Neuron (in vitro differentiated cells): ENCODE measurements around the gene C1orf105.

Experiments used
- H2AFZ ChIP-seq: one replicate; pipeline ENCODE4 v1.6.1; 2013; ENCODE audit warnings: low read depth, mild to moderate bottlenecking, inconsistent platforms, low read length, moderate library complexity
- H3K27me3 ChIP-seq: one replicate; pipeline ENCODE4 v1.6.1; 2013; ENCODE audit warnings: low read length; ENCODE audit not compliant: insufficient read depth
- H3K36me3 ChIP-seq: one replicate; pipeline ENCODE4 v1.6.1; 2013; ENCODE audit warnings: low read length; ENCODE audit not compliant: insufficient read depth
- H3K4me1 ChIP-seq: one replicate; pipeline ENCODE4 v1.6.1; 2013; ENCODE audit warnings: low read length; ENCODE audit not compliant: insufficient read depth
- H3K4me3 ChIP-seq: 2 replicates; pipeline ENCODE4 v1.5.1; 2013; ENCODE audit warnings: mild to moderate bottlenecking, low read length, moderate library complexity
- H3K9me3 ChIP-seq: one replicate; pipeline ENCODE4 v1.6.1; 2013; ENCODE audit warnings: low read length

C1orf105 gene

DNA sequence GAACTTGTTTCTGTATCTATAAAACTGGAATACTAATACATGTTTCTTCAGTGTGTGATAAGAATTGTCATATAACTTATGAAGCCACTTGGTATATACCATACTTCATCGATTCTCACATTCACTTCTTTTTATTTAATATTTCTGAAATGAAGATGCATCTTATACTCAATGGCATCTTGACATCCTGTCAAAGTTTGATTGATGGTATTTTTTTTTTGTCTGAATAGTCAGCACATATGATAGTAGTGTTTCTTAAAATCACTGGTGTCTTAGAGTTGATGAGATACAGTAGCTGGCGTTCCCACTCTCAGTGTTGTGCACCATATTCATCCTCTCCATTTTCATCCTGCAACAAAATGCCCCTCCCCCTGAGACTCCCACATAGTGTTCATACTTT is 34.4 kb upstream of the C1orf105 start:
- H3K9me3 ChIP-seq = no peaks in the 10 kb centered on the region
- H3K4me3 ChIP-seq = no peak overlapping the region
- H3K4me1 ChIP-seq = peaks cover 13% of the 10 kb centered on the region
- H2AFZ ChIP-seq = no peak overlapping the region
- no peaks in the 10 kb centered on the region for H3K36me3 ChIP-seq
- no peaks in the 10 kb centered on the region for H3K27me3 ChIP-seq

DNA sequence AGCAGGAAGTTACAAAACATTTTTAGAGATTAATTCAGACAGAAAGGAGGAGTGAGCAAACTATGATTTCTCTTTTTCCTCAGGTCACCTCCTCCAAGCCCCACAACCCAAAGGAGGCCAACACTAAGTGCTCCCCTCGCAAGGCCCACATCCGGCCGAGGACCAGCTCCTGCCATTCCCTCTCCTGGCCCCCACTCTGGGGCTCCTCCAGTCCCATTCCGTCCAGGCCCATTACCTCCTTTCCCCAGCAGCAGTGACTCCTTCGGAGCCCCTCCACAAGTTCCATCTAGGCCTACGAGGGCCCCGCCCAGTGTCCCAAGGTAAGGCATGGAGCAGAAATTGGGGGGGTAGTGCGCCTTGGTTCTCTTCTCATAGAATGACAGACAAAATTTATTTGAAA is 32.0 kb upstream of the C1orf105 start:
- H3K4me1 ChIP-seq = peaks cover 14% of the 10 kb centered on the region
- no peak overlapping the region for H3K4me3 ChIP-seq
- no peaks in the 10 kb centered on the region for H3K36me3 ChIP-seq
- no peak overlapping the region for H2AFZ ChIP-seq
- no peaks in the 10 kb centered on the region for H3K27me3 ChIP-seq
- H3K9me3 ChIP-seq = no peaks in the 10 kb centered on the region

DNA sequence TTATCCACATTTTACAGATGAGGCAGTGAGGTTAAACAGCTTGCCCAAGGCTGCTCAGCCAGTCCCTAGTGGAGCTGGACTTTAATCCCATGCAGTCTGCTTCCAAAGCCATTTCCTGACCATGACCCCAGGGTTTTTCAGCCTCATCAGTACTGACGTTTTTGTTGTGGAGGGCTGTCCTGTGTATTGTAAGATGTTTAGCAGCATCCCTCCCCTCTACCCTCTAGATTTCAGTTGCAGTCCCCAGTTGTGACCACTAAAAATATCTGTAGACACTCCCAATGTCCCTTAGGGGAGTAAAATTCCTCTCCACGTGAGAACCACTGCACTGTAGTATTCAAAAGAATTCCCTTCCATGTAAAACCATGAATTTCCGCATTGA is 30.2 kb upstream of the C1orf105 start:
- peaks cover 7% of the 10 kb centered on the region for H3K4me1 ChIP-seq
- no peaks in the 10 kb centered on the region for H3K9me3 ChIP-seq
- no peaks in the 10 kb centered on the region for H3K36me3 ChIP-seq
- H3K4me3 ChIP-seq = no peak overlapping the region
- no peaks in the 10 kb centered on the region for H3K27me3 ChIP-seq
- H2AFZ ChIP-seq = no peak overlapping the region

DNA sequence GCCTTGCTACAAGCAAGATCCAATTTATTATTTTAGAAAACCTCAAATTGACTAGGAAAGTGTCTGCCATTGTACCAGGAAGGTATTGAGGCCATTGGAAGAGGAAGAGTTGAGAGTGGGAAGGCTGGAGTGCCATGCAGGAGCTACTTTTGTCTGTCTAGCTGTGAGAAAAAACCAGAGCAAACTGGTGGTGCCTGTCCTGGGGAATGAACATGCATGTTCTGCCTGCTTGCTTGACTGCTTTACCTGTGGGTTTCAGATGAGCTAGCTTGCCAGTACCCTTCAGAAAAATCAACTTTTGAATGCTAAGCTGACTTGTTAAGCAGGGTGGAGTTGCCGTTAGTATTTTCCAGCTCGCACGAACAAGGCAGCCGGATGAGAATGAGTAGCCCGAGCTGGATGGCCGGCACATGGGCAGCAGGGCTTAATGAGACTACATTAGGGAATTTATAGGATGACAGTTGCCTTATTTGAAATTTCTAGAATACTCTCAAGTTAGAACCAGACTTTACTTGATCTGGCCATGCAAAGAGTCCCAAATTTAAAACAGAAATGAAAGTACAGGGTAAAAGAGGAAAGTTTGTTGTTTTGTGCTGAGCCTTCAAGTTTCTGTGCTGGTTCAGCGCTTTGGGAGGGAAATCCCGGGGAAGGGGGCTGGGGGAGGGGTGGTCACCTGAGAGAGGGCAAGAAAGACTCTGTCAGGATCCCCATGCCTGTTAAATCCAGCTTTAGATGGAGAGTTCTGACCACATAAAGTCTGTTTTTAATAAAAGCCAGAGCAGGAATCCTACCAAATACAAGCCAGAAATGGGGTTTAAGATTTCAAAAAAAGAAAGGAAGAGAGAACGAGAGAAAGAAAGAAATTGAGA is 29.6 kb upstream of the C1orf105 start:
- Histone ChIP-seq H3K36me3 (no peaks in the 10 kb centered on the region), H3K4me3 (no peak overlapping the region), H3K9me3 (no peaks in the 10 kb centered on the region), H3K4me1 (peaks cover 7% of the 10 kb centered on the region), H2AFZ (no peak overlapping the region), H3K27me3 (no peaks in the 10 kb centered on the region)

DNA sequence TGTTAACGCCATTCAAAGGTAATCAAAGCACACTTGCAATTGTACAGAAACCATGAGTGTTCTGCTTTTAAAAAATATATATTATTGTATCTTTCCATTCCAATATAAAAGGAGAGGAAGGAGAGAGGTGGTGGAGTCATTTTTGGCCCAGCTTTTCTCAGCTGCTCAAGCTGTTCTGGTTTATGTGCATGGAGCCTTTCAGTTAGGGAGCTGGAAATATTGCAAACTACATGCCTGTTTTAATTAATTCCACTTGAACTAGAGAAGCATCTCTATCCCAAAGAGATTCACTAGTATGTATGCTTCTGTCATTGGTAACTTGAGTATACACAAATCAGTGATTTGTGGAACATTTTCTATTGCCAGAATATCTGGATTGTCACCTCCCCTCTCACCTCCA is 28.5 kb upstream of the C1orf105 start:
- Histone ChIP-seq H3K4me1 (peaks cover 7% of the 10 kb centered on the region), H3K4me3 (no peak overlapping the region), H3K9me3 (no peaks in the 10 kb centered on the region), H3K36me3 (no peaks in the 10 kb centered on the region), H2AFZ (no peak overlapping the region), H3K27me3 (no peaks in the 10 kb centered on the region)

DNA sequence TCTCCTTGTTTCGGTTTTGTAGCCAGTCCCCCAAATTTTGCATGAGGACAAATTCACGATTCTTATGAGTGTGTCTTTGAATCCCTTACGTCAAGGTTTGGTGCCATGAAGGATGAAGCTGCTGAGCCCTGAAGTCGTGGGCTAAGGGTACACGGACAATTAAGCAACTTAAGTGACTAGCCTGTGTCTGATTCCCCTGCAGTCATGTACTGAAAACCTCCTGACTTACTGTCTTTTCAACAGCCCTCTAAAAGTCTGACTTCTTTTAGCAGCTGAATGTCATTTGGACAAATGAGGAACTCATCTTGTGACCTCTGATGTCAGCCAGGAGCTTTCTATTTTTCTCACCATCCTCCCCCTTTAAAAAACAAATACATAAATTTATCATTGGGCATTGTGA is 27.1 kb upstream of the C1orf105 start:
- no peak overlapping the region for H3K4me3 ChIP-seq
- H3K36me3 ChIP-seq = no peaks in the 10 kb centered on the region
- H3K9me3 ChIP-seq = no peaks in the 10 kb centered on the region
- H3K27me3 ChIP-seq = no peaks in the 10 kb centered on the region
- no peak overlapping the region for H2AFZ ChIP-seq
- H3K4me1 ChIP-seq = peaks cover 7% of the 10 kb centered on the region

DNA sequence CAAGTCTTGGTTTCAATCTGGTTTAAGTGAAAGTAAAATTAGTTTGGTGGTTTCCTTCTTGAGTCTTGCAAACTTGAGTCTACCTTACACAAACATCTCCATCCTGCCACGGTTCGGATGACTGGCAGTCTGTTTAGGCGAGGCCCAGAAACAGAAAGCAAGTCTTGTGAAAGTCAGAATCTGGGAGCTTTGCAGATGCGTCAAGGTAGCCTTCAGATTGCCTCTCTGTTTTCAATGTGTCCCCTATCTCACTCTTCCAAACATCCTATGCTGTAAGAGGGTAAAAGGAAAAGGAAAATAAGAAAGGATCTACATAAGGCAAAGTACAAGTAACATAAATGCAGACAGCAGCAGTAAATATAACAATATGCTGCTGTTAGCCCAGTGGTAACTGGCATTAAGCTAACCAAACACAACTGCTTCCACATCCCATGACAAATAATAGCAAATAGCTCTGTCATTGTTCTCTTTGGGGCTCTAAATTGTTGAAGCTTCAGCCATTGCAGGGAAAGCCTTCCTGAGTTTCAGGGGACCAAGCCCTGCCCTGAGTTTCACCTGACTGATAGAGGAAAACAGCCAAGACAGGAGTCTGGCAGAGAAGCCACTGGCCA is 26.2 kb upstream of the C1orf105 start:
- Histone ChIP-seq H2AFZ (no peak overlapping the region), H3K9me3 (no peaks in the 10 kb centered on the region), H3K4me1 (peaks cover 7% of the 10 kb centered on the region), H3K27me3 (no peaks in the 10 kb centered on the region), H3K4me3 (no peak overlapping the region), H3K36me3 (no peaks in the 10 kb centered on the region)

DNA sequence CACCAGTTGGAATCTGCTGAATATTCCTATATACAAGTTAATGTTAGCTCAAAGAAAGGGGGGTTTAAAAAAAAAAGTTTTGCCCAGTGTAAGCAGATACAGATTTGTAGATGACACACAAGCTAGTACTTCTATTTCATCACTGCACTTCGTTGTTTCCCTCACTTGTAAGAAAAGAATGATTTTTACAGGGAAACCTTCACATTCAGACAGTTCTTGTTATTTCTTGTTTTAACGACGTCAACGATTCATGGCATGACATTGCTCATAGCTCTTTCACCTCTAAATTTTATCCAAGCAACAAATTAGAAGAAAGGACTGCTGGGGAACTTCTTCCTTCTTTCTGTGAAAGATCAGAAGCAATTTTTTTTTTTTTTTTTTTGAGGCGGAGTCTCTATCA is 25.7 kb upstream of the C1orf105 start:
- H2AFZ ChIP-seq = no peak overlapping the region
- no peaks in the 10 kb centered on the region for H3K27me3 ChIP-seq
- no peaks in the 10 kb centered on the region for H3K9me3 ChIP-seq
- no peak overlapping the region for H3K4me3 ChIP-seq
- H3K36me3 ChIP-seq = no peaks in the 10 kb centered on the region
- H3K4me1 ChIP-seq = peaks cover 7% of the 10 kb centered on the region

DNA sequence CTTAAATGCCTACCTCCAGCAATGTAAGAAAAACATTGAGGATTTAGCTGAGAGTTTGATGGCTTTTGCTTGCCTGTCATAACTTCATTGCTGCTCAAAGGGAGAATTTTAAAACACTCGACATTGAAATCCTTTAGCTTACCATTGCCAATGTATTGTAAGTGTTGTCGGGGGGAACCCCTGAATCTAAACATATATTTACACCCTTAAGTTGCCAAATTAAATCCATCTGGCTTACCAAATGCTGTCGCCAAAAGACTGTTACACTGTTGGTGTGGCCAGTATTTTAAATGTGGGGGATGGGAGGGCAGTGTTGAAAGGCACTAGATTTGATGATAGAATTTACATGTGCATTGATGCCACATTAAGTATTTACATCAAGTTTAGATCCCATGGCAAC is 24.9 kb upstream of the C1orf105 start:
- peaks cover 7% of the 10 kb centered on the region for H3K4me1 ChIP-seq
- no peaks in the 10 kb centered on the region for H3K36me3 ChIP-seq
- no peak overlapping the region for H3K4me3 ChIP-seq
- no peak overlapping the region for H2AFZ ChIP-seq
- no peaks in the 10 kb centered on the region for H3K27me3 ChIP-seq
- no peaks in the 10 kb centered on the region for H3K9me3 ChIP-seq

DNA sequence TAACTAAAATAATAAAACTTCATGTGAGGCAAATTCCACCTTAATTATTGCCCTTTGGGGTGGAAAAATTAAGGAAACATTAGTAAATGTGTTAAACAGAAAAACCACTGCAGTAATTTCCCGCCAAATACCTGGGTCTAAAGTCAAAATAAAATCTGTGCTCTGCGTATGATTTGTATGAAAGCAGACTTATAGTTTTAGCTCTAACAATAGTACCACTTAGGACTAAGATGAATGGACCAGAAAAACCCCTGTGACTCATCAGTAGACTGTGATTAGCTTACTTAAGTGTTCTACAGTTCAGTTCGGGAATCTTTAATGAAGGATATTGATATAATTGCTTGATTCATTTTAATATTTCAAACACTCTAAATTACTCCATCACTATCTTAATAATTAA is 23.3 kb upstream of the C1orf105 start:
- H3K9me3 ChIP-seq = no peaks in the 10 kb centered on the region
- H3K36me3 ChIP-seq = no peaks in the 10 kb centered on the region
- peaks cover 4% of the 10 kb centered on the region for H3K4me1 ChIP-seq
- H3K27me3 ChIP-seq = no peaks in the 10 kb centered on the region
- no peak overlapping the region for H3K4me3 ChIP-seq
- H2AFZ ChIP-seq = no peak overlapping the region

DNA sequence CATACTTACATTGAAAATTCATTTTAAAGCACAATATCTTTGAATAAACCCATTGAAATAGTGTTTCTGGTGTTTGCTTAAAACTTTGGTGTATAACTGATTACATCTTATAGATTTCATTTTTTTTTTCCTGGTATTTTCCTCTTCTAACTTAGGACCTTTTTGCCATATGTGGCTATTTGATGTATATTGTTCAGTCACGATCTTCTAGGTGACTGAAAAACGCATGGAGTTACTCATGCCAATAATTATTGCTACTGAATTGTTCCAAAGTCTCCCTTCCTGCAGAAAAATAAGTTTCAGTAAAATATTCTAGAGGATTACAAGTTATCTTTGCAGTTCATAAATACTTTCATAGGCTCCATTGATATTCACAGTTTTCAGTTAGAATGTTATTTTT is 22.9 kb upstream of the C1orf105 start:
- Histone ChIP-seq H3K4me3 (no peak overlapping the region), H3K9me3 (no peaks in the 10 kb centered on the region), H2AFZ (no peak overlapping the region), H3K36me3 (no peaks in the 10 kb centered on the region), H3K27me3 (no peaks in the 10 kb centered on the region), H3K4me1 (peaks cover 4% of the 10 kb centered on the region)

DNA sequence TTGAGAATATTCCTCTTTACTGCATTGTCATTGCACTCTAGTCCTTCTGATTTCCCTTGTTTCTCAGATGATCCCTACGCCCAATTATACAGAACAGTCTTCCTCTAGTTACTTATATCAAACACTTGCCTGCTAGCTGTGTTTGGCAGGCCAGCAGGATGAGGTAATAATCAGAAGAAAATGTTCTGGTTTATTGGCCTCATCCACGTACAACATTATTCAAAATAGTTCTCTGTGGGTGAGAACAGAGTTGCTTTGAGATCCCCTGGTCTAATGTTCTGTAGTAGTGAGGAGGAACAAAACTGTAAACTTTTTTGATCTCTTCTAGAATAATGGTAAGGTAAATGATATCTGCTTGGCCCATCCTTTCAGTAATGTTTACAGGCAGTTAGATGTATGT is 22.3 kb upstream of the C1orf105 start:
- H2AFZ ChIP-seq = no peak overlapping the region
- H3K36me3 ChIP-seq = no peaks in the 10 kb centered on the region
- H3K4me1 ChIP-seq = peaks cover 3% of the 10 kb centered on the region
- no peaks in the 10 kb centered on the region for H3K9me3 ChIP-seq
- no peaks in the 10 kb centered on the region for H3K27me3 ChIP-seq
- no peak overlapping the region for H3K4me3 ChIP-seq

DNA sequence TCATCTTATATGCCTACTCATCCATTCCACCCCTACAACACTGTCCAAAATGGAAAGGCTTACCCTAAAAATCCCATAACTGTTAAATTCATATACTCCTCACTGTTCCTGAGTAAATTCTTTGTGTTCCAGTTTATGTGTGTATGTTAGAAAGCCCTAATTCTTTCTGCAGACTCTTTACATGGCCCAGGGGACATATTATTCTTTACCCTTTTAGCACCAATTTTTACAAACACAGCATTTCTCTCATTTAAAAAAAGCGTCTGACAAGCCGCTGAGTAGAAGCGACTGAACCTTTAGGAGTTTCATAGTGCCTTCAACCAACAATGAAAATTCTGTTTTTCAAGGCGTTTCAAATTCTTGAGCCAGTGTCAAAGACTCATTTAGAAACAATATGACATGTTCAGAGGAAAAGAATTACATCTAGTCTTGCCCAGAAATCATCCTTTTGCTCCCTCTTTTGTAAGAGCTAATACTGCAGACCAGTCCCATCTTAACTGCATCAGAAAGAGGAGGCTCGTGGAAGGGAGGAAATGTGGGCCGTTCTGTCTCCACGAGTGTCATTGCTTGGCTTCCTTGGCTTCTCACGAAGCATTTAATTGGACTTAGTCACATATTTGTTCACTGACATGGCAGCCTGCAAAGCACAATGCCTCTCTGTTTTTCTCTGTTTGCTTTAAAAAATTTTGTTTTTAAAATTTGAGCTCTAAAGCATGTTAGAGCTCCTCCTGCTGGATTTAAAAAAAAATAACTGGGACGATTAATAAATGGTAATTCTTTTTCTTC is 21.3 kb upstream of the C1orf105 start:
- H3K27me3 ChIP-seq = no peaks in the 10 kb centered on the region
- H2AFZ ChIP-seq = no peak overlapping the region
- H3K36me3 ChIP-seq = no peaks in the 10 kb centered on the region
- no peaks in the 10 kb centered on the region for H3K4me1 ChIP-seq
- H3K4me3 ChIP-seq = no peak overlapping the region
- H3K9me3 ChIP-seq = no peaks in the 10 kb centered on the region
